ENCODE measurements around the gene ENTPD6. TPM values are rescaled to one million over a fixed set of nuclear protein-coding genes. Genes with fewer than 3 reads are reported as not detected.
A peak's percentile ranks its signal among the peaks of the same experiment; 100 is the strongest.

Gene ENTPD6
- total and polyA plus RNA-seq, 2 experiments from 2014 or later, result 32.9 to 50.4 TPM

DNA sequence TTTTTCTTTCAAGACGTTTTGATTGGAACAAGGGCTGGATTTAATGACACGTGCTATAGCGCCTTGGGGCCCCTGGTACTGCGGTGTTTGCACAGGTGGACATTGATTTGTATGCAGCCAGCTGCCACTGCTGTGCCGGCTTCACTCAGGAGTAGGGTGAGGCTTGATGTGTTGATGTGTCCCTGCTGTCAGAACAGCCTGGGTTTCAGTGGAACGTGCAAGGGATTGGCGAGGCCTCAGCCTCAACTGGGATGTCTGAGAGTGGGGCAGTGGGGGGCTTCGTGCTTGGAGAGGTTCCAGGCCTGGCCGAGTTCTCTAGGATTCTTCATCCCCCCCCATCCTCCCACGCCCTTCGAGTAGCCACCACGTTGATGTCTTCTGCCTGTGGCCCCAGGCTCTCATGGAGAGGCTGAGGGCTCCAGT lies 75.3 kb downstream of the ENTPD6 start:
- H3K4me3 ChIP-seq, result no peak overlapping the region
- H3K4me1 ChIP-seq (ENCODE audit: insufficient read depth), result no peaks in the 10 kb centered on the region
- no peak overlapping the region for H3K4me2 ChIP-seq (ENCODE audit: unreplicated experiment)
- H4K20me1 ChIP-seq (ENCODE audit: insufficient read depth), result no peaks in the 10 kb centered on the region
- no peaks in the 10 kb centered on the region for H3K27me3 ChIP-seq (replicated peaks; ENCODE audit: insufficient read depth)
- H3F3A ChIP-seq (ENCODE audit: insufficient read depth), result no peaks in the 10 kb centered on the region
- H3K79me2 ChIP-seq (ENCODE audit: insufficient read depth), result peaks cover 40% of the 10 kb centered on the region
- H3K9me3 ChIP-seq (ENCODE audit: low read depth), result no peaks in the 10 kb centered on the region
- in situ Hi-C loops (cut with MboI), result no loop called here
- DNase-seq, result no peak
- H3K27ac ChIP-seq, result no peak overlapping the region
- H3K9me2 ChIP-seq (ENCODE audit: insufficient read depth), result no peaks in the 10 kb centered on the region
- H3K36me3 ChIP-seq (ENCODE audit: low read depth), result peaks cover 31% of the 10 kb centered on the region
- no peak overlapping the region for H3K9ac ChIP-seq
- no peak for TF ChIP-seq EZH2phosphoT487 (IDR thresholded peaks at IDR 0.05; ENCODE audit: insufficient read depth, low read depth)
- no peak for TF ChIP-seq EZH2 (IDR thresholded peaks at IDR 0.05; ENCODE audit: insufficient read depth, poor library complexity, severe bottlenecking)
- 95 to 96% methylated on average over 12 of the region's 12 CpGs for WGBS, 2 experiments (ENCODE audit: low coverage in 1 of 2, low lambda C conversion rate in 2 of 2, missing lambda C conversion rate in 2 of 2)
- H2AFZ ChIP-seq, result no peak overlapping the region

- Histone ChIP-seq H3K9me2 (ENCODE audit: insufficient read depth) (no peaks in the 10 kb centered on the region), H3K79me2 (ENCODE audit: insufficient read depth) (peaks cover 32% of the 10 kb centered on the region), H3K27me3 (replicated peaks; ENCODE audit: insufficient read depth) (no peaks in the 10 kb centered on the region), H3K4me3 (no peak overlapping the region), H3K36me3 (ENCODE audit: low read depth) (peaks cover 27% of the 10 kb centered on the region), H3K4me2 (ENCODE audit: unreplicated experiment) (no peak overlapping the region), H3K9me3 (ENCODE audit: low read depth) (no peaks in the 10 kb centered on the region), H3K4me1 (ENCODE audit: insufficient read depth) (no peaks in the 10 kb centered on the region), H2AFZ (no peak overlapping the region), H3K9ac (no peak overlapping the region), H3F3A (ENCODE audit: insufficient read depth) (no peaks in the 10 kb centered on the region), H3K27ac (no peak overlapping the region), H4K20me1 (ENCODE audit: insufficient read depth) (no peaks in the 10 kb centered on the region)
- in situ Hi-C loops (cut with MboI), result no loop called here
- no peak for DNase-seq
- WGBS, 2 experiments (ENCODE audit: low coverage in 1 of 2, low lambda C conversion rate in 2 of 2, missing lambda C conversion rate in 2 of 2), result 88 to 89% methylated on average over 13 of the region's 13 CpGs
- TF ChIP-seq EZH2 (IDR thresholded peaks at IDR 0.05; ENCODE audit: insufficient read depth, poor library complexity, severe bottlenecking) (no peak), EZH2phosphoT487 (IDR thresholded peaks at IDR 0.05; ENCODE audit: insufficient read depth, low read depth) (no peak)
Measured at GRCh38 chr20:25271486-25272222, 76.1 kb downstream of the ENTPD6 start.

DNA sequence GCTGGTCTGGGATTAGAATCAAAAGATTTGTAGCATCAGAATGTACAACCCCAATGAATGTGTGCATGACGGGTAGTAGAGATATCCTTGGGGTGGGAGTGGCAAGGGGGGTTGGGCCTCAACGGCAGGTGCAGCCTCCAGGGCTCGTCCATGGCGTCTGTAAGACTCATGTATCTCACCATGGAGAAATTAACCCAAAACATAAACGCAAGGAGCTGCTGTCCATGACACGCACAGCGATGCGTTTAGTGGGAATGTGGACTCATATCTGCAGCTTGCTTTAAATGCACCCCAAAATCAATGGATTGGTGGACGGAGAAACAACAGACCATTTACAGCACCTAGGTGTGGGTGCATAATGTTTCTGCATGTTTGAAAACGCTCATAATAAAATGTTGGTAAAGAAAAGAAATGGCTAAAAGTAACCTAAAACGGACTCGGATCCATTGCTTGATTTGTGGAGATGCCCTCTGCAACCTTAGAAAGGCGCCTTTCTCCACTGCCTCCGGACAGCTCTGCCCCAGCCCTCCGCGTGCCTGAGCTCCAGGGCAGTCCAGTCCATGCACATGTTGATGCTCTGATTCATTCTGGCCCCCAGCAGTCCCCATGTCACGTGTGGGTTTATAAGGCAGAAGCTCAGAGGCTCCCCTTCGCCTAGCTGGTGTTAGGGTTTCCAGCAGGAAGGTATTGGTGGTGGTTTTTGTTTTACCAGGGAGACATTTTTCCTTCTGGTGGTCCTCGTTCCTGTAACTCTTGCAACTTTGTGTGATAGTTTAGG lies 76.9 kb downstream of the ENTPD6 start:
- peaks cover 24% of the 10 kb centered on the region for H3K79me2 ChIP-seq (ENCODE audit: insufficient read depth)
- no peaks in the 10 kb centered on the region for H4K20me1 ChIP-seq (ENCODE audit: insufficient read depth)
- H2AFZ ChIP-seq, result no peak overlapping the region
- H3K27me3 ChIP-seq (replicated peaks; ENCODE audit: insufficient read depth), result no peaks in the 10 kb centered on the region
- H3K4me1 ChIP-seq (ENCODE audit: insufficient read depth), result no peaks in the 10 kb centered on the region
- no peak overlapping the region for H3K9ac ChIP-seq
- H3K4me3 ChIP-seq, result no peak overlapping the region
- H3F3A ChIP-seq (ENCODE audit: insufficient read depth), result no peaks in the 10 kb centered on the region
- DNase-seq, result peak; percentile 29
- no peaks in the 10 kb centered on the region for H3K9me2 ChIP-seq (ENCODE audit: insufficient read depth)
- H3K4me2 ChIP-seq (ENCODE audit: unreplicated experiment), result no peak overlapping the region
- WGBS, 2 experiments (ENCODE audit: low coverage in 1 of 2, low lambda C conversion rate in 2 of 2, missing lambda C conversion rate in 2 of 2), result 81 to 86% methylated on average over 19 of the region's 19 CpGs
- H3K9me3 ChIP-seq (ENCODE audit: low read depth), result no peaks in the 10 kb centered on the region
- no peak overlapping the region for H3K27ac ChIP-seq
- in situ Hi-C loops (cut with MboI), result no loop called here
- no peak for TF ChIP-seq EZH2phosphoT487 (IDR thresholded peaks at IDR 0.05; ENCODE audit: insufficient read depth, low read depth)
- no peak for TF ChIP-seq EZH2 (IDR thresholded peaks at IDR 0.05; ENCODE audit: insufficient read depth, poor library complexity, severe bottlenecking)
- peaks cover 27% of the 10 kb centered on the region for H3K36me3 ChIP-seq (ENCODE audit: low read depth)

- H3K9me2 ChIP-seq (ENCODE audit: insufficient read depth), result no peaks in the 10 kb centered on the region
- H3K4me3 ChIP-seq, result no peak overlapping the region
- H3F3A ChIP-seq (ENCODE audit: insufficient read depth), result no peaks in the 10 kb centered on the region
- peaks cover 21% of the 10 kb centered on the region for H3K79me2 ChIP-seq (ENCODE audit: insufficient read depth)
- TF ChIP-seq EZH2 (IDR thresholded peaks at IDR 0.05; ENCODE audit: insufficient read depth, poor library complexity, severe bottlenecking) (no peak), EZH2phosphoT487 (IDR thresholded peaks at IDR 0.05; ENCODE audit: insufficient read depth, low read depth) (no peak)
- H3K9me3 ChIP-seq (ENCODE audit: low read depth), result no peaks in the 10 kb centered on the region
- no peak overlapping the region for H3K27ac ChIP-seq
- in situ Hi-C loops (cut with MboI), result no loop called here
- no peaks in the 10 kb centered on the region for H3K4me1 ChIP-seq (ENCODE audit: insufficient read depth)
- no peak overlapping the region for H2AFZ ChIP-seq
- H3K27me3 ChIP-seq (replicated peaks; ENCODE audit: insufficient read depth), result no peaks in the 10 kb centered on the region
- no peaks in the 10 kb centered on the region for H4K20me1 ChIP-seq (ENCODE audit: insufficient read depth)
- H3K9ac ChIP-seq, result no peak overlapping the region
- WGBS, 2 experiments (ENCODE audit: low coverage in 1 of 2, low lambda C conversion rate in 2 of 2, missing lambda C conversion rate in 2 of 2), result 46 to 48% methylated on average over 10 of the region's 10 CpGs
- H3K36me3 ChIP-seq (ENCODE audit: low read depth), result peaks cover 27% of the 10 kb centered on the region
- no peak overlapping the region for H3K4me2 ChIP-seq (ENCODE audit: unreplicated experiment)
- no peak for DNase-seq
Measured at GRCh38 chr20:25273046-25273445, 77.5 kb downstream of the ENTPD6 start.
